K562 (cell line): ENCODE data around the gene RRM2.
"Not testable (repeated sequence)": the region's sequence is repeated elsewhere in the genome, so short reads cannot be mapped to it uniquely, and the experiment has no call there.

Source experiments
- ARID2 ChIP-seq: fragments of 450-650 bp; IDR thresholded peaks from 2 replicates; pipeline ENCODE4 v1.6.1; 2017; ENCODE audit warnings: antibody characterized with exemption, mild to moderate bottlenecking
- ATF7 ChIP-seq: fragments of 450-650 bp; IDR thresholded peaks from 2 replicates; pipeline ENCODE4 v1.7.1; 2014; ENCODE audit warnings: mild to moderate bottlenecking, moderate library complexity
- CBX2 ChIP-seq: fragments of 200-600 bp; sonication (generic); IDR thresholded peaks from one replicate; pipeline ENCODE4 v1.6.1; 2012; ENCODE audit warnings: mild to moderate bottlenecking, low read length, inconsistent platforms; ENCODE audit not compliant: insufficient read depth, poor library complexity, severe bottlenecking
- CTCF ChIP-seq, 3 experiments: IDR thresholded peaks in 2 of 3; conservative IDR thresholded peaks in 1 of 3; 2 replicates each; pipeline ENCODE4 v1.5.1; 2011 to 2012; ENCODE audit warnings: low read length in 3 of 3, mild to moderate bottlenecking in 3 of 3, control low read depth in 2 of 3, improper control_type of control experiment in 1 of 3, inconsistent platforms in 1 of 3, low read depth in 1 of 3, mixed read lengths in 1 of 3, moderate library complexity in 1 of 3; ENCODE audit not compliant: insufficient read depth in 2 of 3
- EWSR1 ChIP-seq: fragments of 450-650 bp; IDR thresholded peaks from 2 replicates; pipeline ENCODE4 v1.6.1; 2018; ENCODE audit warnings: borderline replicate concordance, mild to moderate bottlenecking, low read depth, moderate library complexity; ENCODE audit not compliant: partially characterized antibody
- NCOR1 ChIP-seq: fragments of 450-650 bp; IDR thresholded peaks from 2 replicates; pipeline ENCODE4 v1.6.1; 2016; ENCODE audit warnings: mild to moderate bottlenecking, moderate library complexity
- POLR2A ChIP-seq: fragments of 450-650 bp; conservative IDR thresholded peaks from 2 replicates; pipeline ENCODE4 v1.6.1; 2016
- TAF1 ChIP-seq: IDR thresholded peaks from 2 replicates; pipeline ENCODE4 v1.6.1; 2011; ENCODE audit warnings: mild to moderate bottlenecking, low read length, moderate library complexity; ENCODE audit not compliant: insufficient read depth, control insufficient read depth, severe bottlenecking; ENCODE audit errors: extremely low read depth
- TF ChIP-seq, protein P1 (sequence below): sonication (generic); formaldehyde crosslinking; IDR thresholded peaks from 2 replicates; pipeline ENCODE4 v1.8.0; 2022; ENCODE audit warnings: mild to moderate bottlenecking, missing genetic modification reagents

DNA sequence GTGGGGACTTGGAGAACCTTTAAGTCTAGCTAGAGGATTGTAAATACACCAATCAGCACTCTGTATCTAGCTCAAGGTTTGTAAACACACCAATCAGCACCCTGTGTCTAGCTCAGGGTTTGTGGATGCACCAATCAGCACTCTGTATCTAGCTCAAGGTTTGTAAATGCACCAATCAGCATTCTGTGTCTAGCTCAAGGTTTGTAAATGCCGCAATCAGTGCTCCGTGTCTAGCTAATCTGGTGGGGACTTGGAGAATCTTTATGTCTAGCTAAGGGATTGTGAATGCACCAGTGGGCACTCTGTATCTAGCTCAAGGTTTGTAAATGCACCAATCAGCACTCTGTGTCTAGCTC, 30.7 kb upstream of the RRM2 start:
- not testable (repeated sequence) for TF ChIP-seq ARID2; TAF1; EWSR1; NCOR1; ATF7; POLR2A; CBX2; CTCF (IDR thresholded peaks at IDR 0.05 in 2 of 3, conservative IDR thresholded peaks at IDR 0.05 in 1 of 3; ENCODE audit: insufficient read depth in 2 of 3, low read depth in 1 of 3, low read length in 3 of 3)
- TF ChIP-seq, protein P1, sequence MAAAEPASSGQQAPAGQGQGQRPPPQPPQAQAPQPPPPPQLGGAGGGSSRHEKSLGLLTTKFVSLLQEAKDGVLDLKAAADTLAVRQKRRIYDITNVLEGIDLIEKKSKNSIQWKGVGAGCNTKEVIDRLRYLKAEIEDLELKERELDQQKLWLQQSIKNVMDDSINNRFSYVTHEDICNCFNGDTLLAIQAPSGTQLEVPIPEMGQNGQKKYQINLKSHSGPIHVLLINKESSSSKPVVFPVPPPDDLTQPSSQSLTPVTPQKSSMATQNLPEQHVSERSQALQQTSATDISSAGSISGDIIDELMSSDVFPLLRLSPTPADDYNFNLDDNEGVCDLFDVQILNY (CRISPR knock-in tag) = not testable (repeated sequence)
